Panc1 (cell line): Measurements from ENCODE around the gene PIK3R4. TPM values are rescaled to one million over a fixed set of nuclear protein-coding genes. Genes with fewer than 3 reads are reported as not detected.

Experiments used
- ATAC-seq: fragments of 200-7000 bp; cut with Tn5 transposase; 2 replicates; pipeline ENCODE4 v1.9.1; 2020; ENCODE audit warnings: mild to moderate bottlenecking, moderate library complexity
- BruUV-seq: library from RNA; stranded (reverse); fragments of 400-500 nt; replicated peaks from 2 replicates; lab custom pipeline; 2021; lab: Mats Ljungman, UMichigan
- CTCF ChIA-PET: fragments of 300-600 bp; sonication (Branson Sonifier 250); formaldehyde crosslinking; loops from one replicate; lab custom pipeline; 2022; ENCODE audit warnings: antibody characterized with exemption; lab: Charles Lee
- POLR2A ChIA-PET: fragments of 300-600 bp; sonication (Branson Sonifier 250); formaldehyde crosslinking; loops from one replicate; lab custom pipeline; 2022; ENCODE audit warnings: antibody characterized with exemption; lab: Charles Lee
- DNase-seq: peaks from one replicate; pipeline ENCODE4 v3.0.0-alpha.2; 2010; ENCODE audit warnings: low read depth, low spot score
- H3K27ac ChIP-seq: 2 replicates; pipeline ENCODE4 v1.5.1; 2011; ENCODE audit warnings: mild to moderate bottlenecking, low read length, inconsistent platforms
- H3K27me3 ChIP-seq: fragments of 200-500 bp; sonication (Bioruptor generic); 2 replicates; pipeline ENCODE4 v1.6.0; 2014; ENCODE audit warnings: low read length, inconsistent platforms; ENCODE audit not compliant: control insufficient read depth, insufficient read depth
- H3K36me3 ChIP-seq: fragments of 200-500 bp; sonication (Bioruptor generic); 2 replicates; pipeline ENCODE4 v1.5.1; 2014; ENCODE audit warnings: inconsistent platforms, mild to moderate bottlenecking, low read length, moderate library complexity; ENCODE audit not compliant: control insufficient read depth, insufficient read depth
- H3K4me1 ChIP-seq: 2 replicates; pipeline ENCODE4 v1.5.1; 2011; ENCODE audit warnings: inconsistent platforms, mild to moderate bottlenecking, low read length, moderate library complexity; ENCODE audit not compliant: control insufficient read depth, insufficient read depth
- H3K4me3 ChIP-seq, 2 experiments: 2 replicates each; pipeline ENCODE4 v1.5.1; 2011 to 2012; ENCODE audit warnings: low read depth in 2 of 2, low read length in 2 of 2, mild to moderate bottlenecking in 2 of 2, inconsistent platforms in 1 of 2, moderate library complexity in 1 of 2
- H3K9me3 ChIP-seq: fragments of 200-500 bp; sonication (Bioruptor generic); 2 replicates; pipeline ENCODE4 v1.5.1; 2014; ENCODE audit warnings: low read depth, mild to moderate bottlenecking, inconsistent platforms, low read length, moderate library complexity; ENCODE audit not compliant: control insufficient read depth, insufficient read depth
- POLR2AphosphoS5 ChIP-seq: IDR thresholded peaks from 2 replicates; pipeline ENCODE4 v1.6.1; 2012; ENCODE audit warnings: mild to moderate bottlenecking, low read depth, low read length, moderate library complexity
- REST ChIP-seq, 2 experiments: IDR thresholded peaks; 2 replicates each; pipeline ENCODE4 v1.6.1; 2011 to 2012; ENCODE audit warnings: low read depth in 2 of 2, control low read depth in 1 of 2, low read length in 1 of 2, mild to moderate bottlenecking in 1 of 2, moderate library complexity in 1 of 2; ENCODE audit not compliant: insufficient read depth in 1 of 2
- SIN3A ChIP-seq: IDR thresholded peaks from 2 replicates; pipeline ENCODE4 v1.6.1; 2012; ENCODE audit warnings: low read depth, mild to moderate bottlenecking, low read length, moderate library complexity, borderline replicate concordance; ENCODE audit not compliant: insufficient read depth
- TCF7L2 ChIP-seq: IDR thresholded peaks from 2 replicates; pipeline ENCODE4 v1.6.1; 2011; ENCODE audit warnings: mild to moderate bottlenecking, low read depth, low read length, inconsistent platforms
- in situ Hi-C: cut with HindIII; loops from 2 replicates; pipeline ENCODE4 v1.10.0; 2016; ENCODE audit warnings: low sequenced_read_pairs, low pct_unique_long_range_greater_than_20kb
- intact Hi-C: fragments of 100-400 bp; cut with micrococcal nuclease; formaldehyde crosslinking; loops from one replicate; pipeline ENCODE4 v1.10.0; 2022; ENCODE audit not compliant: unreplicated experiment
- total RNA-seq: library from RNA; stranded (reverse); gene quantifications from one replicate; pipeline ENCODE4 v1.2.1, GENCODE V29; 2021; ENCODE audit not compliant: unreplicated experiment
- TF ChIP-seq, protein P1 (sequence below): fragments of 450-650 bp; IDR thresholded peaks from 2 replicates; pipeline ENCODE4 v1.5.1; 2017; ENCODE audit warnings: mild to moderate bottlenecking

The PIK3R4 gene
- total RNA-seq, 1 experiment from 2014 or later: 26.1 TPM

DNA sequence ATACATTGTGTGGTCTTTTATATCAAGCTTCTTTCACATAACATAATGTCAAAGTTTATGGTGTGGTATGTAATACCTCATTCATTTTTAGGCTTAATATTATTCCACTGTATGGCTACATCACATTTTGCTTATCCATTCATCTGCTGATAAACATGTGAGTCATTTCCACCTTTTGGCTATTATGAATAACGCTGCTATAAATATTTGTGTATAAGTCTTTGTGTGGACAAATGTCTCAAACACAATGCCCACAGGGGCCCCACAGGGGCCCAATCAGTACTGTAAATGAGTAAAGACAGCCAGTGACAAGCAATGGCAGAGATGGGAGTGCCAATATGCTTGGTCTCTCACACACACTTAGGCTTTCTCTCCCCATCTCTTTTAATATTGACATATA is 54.2 kb downstream of the PIK3R4 start:
- no peak for DNase-seq
- ChIA-PET CTCF (no interaction called here), POLR2A (no interaction called here)
- no peaks in the 10 kb centered on the region for H3K9me3 ChIP-seq
- no peaks in the 10 kb centered on the region for H3K36me3 ChIP-seq
- no TSS peak for BruUV-seq
- H3K27me3 ChIP-seq: no peaks in the 10 kb centered on the region
- no peak overlapping the region for H3K4me3 ChIP-seq
- no peak overlapping the region for H3K27ac ChIP-seq
- no peak for TF ChIP-seq SIN3A
- TF ChIP-seq POLR2AphosphoS5: no peak
- no peak for TF ChIP-seq TCF7L2
- TF ChIP-seq, protein P1, sequence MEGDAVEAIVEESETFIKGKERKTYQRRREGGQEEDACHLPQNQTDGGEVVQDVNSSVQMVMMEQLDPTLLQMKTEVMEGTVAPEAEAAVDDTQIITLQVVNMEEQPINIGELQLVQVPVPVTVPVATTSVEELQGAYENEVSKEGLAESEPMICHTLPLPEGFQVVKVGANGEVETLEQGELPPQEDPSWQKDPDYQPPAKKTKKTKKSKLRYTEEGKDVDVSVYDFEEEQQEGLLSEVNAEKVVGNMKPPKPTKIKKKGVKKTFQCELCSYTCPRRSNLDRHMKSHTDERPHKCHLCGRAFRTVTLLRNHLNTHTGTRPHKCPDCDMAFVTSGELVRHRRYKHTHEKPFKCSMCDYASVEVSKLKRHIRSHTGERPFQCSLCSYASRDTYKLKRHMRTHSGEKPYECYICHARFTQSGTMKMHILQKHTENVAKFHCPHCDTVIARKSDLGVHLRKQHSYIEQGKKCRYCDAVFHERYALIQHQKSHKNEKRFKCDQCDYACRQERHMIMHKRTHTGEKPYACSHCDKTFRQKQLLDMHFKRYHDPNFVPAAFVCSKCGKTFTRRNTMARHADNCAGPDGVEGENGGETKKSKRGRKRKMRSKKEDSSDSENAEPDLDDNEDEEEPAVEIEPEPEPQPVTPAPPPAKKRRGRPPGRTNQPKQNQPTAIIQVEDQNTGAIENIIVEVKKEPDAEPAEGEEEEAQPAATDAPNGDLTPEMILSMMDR: no peak
- TF ChIP-seq REST (IDR thresholded peaks at IDR 0.05; ENCODE audit: insufficient read depth in 1 of 2, low read depth in 2 of 2, low read length in 1 of 2): no peak
- in situ Hi-C loops (no loop called here), intact Hi-C loops (no loop called here)
- ATAC-seq: peak; percentile 77
- no peaks in the 10 kb centered on the region for H3K4me1 ChIP-seq

DNA sequence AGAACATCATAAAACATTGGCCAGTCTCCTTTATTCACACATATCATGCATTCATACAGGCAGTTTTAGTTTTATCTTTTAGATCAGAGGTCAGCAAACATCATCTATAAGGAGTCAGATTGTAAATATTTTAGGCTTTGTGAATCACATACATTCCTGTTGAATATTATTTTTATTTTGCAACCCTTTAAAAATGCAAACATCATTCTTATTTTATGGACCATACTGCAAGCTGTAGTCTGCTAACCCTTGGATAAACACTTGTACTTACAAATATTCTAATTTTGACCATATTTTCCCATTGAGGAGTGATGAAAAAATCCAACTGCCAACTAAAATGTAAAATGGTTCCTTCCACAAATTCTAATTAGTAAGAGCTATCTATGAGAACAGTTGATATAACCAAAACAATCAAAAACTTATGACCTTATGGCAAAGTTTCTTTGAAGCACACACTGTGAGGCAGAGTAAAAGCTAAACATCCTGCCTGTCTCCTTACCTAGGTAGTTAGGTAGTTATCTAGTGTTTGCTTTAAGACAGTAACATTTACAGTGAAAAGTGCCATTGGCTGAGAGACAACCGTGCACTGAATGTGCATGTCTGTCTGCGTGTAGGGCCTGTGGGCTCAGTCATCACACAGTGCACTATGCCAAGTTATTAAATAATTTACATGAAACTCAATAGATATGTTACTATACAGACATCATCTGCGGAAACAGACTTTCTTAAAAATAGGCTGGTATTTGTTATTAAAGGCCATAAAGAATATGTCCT is 57.7 kb downstream of the PIK3R4 start:
- H3K4me1 ChIP-seq: no peaks in the 10 kb centered on the region
- H3K4me3 ChIP-seq: no peak overlapping the region
- TF ChIP-seq SIN3A (no peak), REST (IDR thresholded peaks at IDR 0.05; ENCODE audit: insufficient read depth in 1 of 2, low read depth in 2 of 2, low read length in 1 of 2) (no peak), POLR2AphosphoS5 (no peak), TCF7L2 (no peak)
- TF ChIP-seq, protein P1: no peak
- H3K36me3 ChIP-seq: no peaks in the 10 kb centered on the region
- no peaks in the 10 kb centered on the region for H3K9me3 ChIP-seq
- H3K27me3 ChIP-seq: no peaks in the 10 kb centered on the region
- in situ Hi-C loops: no loop called here
- ATAC-seq (0 out of 2 replicates have a peak, but pooled peaks have one; percentile 38), DNase-seq (no peak)
- BruUV-seq: no TSS peak
- POLR2A ChIA-PET: interaction anchor here (0.6 kb wide), 2 partner anchors 11 to 632 kb away, joined by 3 to 4 read pairs; no protein-coding TSS in a partner anchor
- H3K27ac ChIP-seq: no peak overlapping the region
- intact Hi-C loops: no loop called here
- CTCF ChIA-PET: no interaction called here
